ENCODE measurements around the gene TLK1.

DNA sequence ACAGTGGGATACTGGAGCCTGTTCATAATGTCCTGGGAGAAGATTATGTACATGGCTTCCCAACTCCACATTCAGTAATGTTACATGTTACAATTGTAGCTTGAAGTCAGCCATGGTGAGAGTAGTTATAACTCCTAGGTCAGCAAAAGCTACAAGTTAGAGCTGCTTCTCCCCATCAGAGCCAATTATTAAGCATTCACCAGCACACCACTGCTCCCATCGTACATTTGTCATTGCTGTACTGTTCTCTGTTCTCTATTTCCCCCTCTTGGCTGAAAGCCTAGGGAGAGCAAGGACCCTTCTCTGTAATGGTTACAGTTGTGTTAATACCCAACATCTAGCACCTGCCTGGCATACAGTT is 5.3 kb upstream of the TLK1 start:
- no peak for TF ChIP-seq EZH2phosphoT487 (IDR thresholded peaks at IDR 0.05; ENCODE audit: borderline replicate concordance, low read depth, low read length)
- TF ChIP-seq CTCF (conservative IDR thresholded peaks at IDR 0.05; ENCODE audit: low read length): no peak
